H1 (cell line): ENCODE data around the gene C3orf20. TPM values are rescaled to one million over a fixed set of nuclear protein-coding genes. Genes with fewer than 3 reads are reported as not detected.

Experiments
- CTCF ChIA-PET: fragments of 300-600 bp; sonication (Branson Sonifier 250); formaldehyde crosslinking; loops from one replicate; lab custom pipeline; 2021; ENCODE audit not compliant: partially characterized antibody; lab: Charles Lee
- POLR2A ChIA-PET: fragments of 300-600 bp; sonication (Branson Sonifier 250); formaldehyde crosslinking; loops from one replicate; lab custom pipeline; 2021; ENCODE audit warnings: inconsistent platforms; ENCODE audit not compliant: partially characterized antibody; lab: Charles Lee
- DNase-seq, 2 experiments: peaks; one replicate each; pipeline versions ENCODE4 v3.0.0 to v3.0.0-alpha.2; 2010 to 2022; ENCODE audit warnings: low spot score in 2 of 2, low read depth in 1 of 2, mixed read lengths in 1 of 2
- FAIRE-seq: peaks from 2 replicates; lab custom pipeline; 2011; peaks lifted over from hg19 to GRCh38; lab: Jason Lieb, UNC
- H2AFZ ChIP-seq: 2 replicates; pipeline ENCODE4 v1.8.1; 2012; ENCODE audit warnings: low read length, inconsistent platforms
- H2AK5ac ChIP-seq: 2 replicates; pipeline ENCODE4 v1.6.1; 2013; ENCODE audit warnings: low read depth, low read length
- H2BK120ac ChIP-seq: replicated peaks from 2 replicates; pipeline ENCODE3; 2013; ENCODE audit warnings: low read depth, low read length, inconsistent platforms
- H2BK12ac ChIP-seq: 2 replicates; pipeline ENCODE4 v1.6.1; 2013; ENCODE audit warnings: low read depth, low read length
- H2BK15ac ChIP-seq: 2 replicates; pipeline ENCODE4 v1.6.1; 2013; ENCODE audit warnings: low read length
- H2BK20ac ChIP-seq: 2 replicates; pipeline ENCODE4 v1.6.1; 2013; ENCODE audit warnings: low read length
- H2BK5ac ChIP-seq: 2 replicates; pipeline ENCODE4 v1.6.1; 2013; ENCODE audit warnings: low read depth, low read length
- H3K14ac ChIP-seq: 2 replicates; pipeline ENCODE4 v1.6.1; 2013; ENCODE audit warnings: inconsistent platforms; ENCODE audit not compliant: insufficient read length
- H3K18ac ChIP-seq: 2 replicates; pipeline ENCODE4 v1.6.1; 2013; ENCODE audit warnings: low read length; ENCODE audit errors: extremely low read depth
- H3K23ac ChIP-seq: 2 replicates; pipeline ENCODE4 v1.6.1; 2013; ENCODE audit warnings: inconsistent platforms; ENCODE audit not compliant: insufficient read length
- H3K23me2 ChIP-seq: 2 replicates; pipeline ENCODE4 v1.6.1; 2013; ENCODE audit warnings: low read depth, low read length
- H3K27ac ChIP-seq: 2 replicates; pipeline ENCODE4 v1.6.1; 2011; ENCODE audit warnings: low read depth, low read length, inconsistent platforms
- H3K27me3 ChIP-seq, 4 experiments: replicated peaks in 1 of 4; 1 replicate in 1 of 4; 2 replicates in 3 of 4; pipeline versions ENCODE4 v1.6.1 to v1.8.1; 2011 to 2013; ENCODE audit warnings: low read length in 3 of 4, mild to moderate bottlenecking in 3 of 4, inconsistent platforms in 2 of 4, mixed read lengths in 2 of 4, moderate library complexity in 1 of 4; ENCODE audit not compliant: control insufficient read depth in 3 of 4, insufficient read depth in 3 of 4; ENCODE audit errors: extremely low read depth in 1 of 4
- H3K36me3 ChIP-seq, 4 experiments: 2 replicates each; pipeline versions ENCODE4 v1.6.1 to v1.8.1; 2011 to 2013; ENCODE audit warnings: mild to moderate bottlenecking in 4 of 4, low read length in 3 of 4, moderate library complexity in 2 of 4, control low read depth in 1 of 4, inconsistent platforms in 1 of 4; ENCODE audit not compliant: insufficient read depth in 4 of 4, control insufficient read depth in 2 of 4
- H3K4ac ChIP-seq: replicated peaks from 2 replicates; pipeline ENCODE3; 2013; ENCODE audit warnings: low read length, low read depth, mixed read lengths, inconsistent platforms; ENCODE audit not compliant: insufficient read length
- H3K4me1 ChIP-seq, 4 experiments: replicated peaks in 1 of 4; 1 replicate in 1 of 4; 2 replicates in 3 of 4; pipeline versions ENCODE4 v1.6.1 to v1.8.1; 2011 to 2013; ENCODE audit warnings: low read length in 3 of 4, inconsistent platforms in 2 of 4, mixed read lengths in 1 of 4; ENCODE audit not compliant: insufficient read depth in 4 of 4, control insufficient read depth in 3 of 4
- H3K4me2 ChIP-seq, 2 experiments: 2 replicates each; pipeline versions ENCODE4 v1.6.1 to v1.8.1; 2011 to 2013; ENCODE audit warnings: low read depth in 2 of 2, low read length in 2 of 2, control low read depth in 1 of 2, inconsistent platforms in 1 of 2, mild to moderate bottlenecking in 1 of 2; ENCODE audit not compliant: insufficient read depth in 1 of 2
- H3K4me3 ChIP-seq, 4 experiments: fragments of 200-600, 300-600 bp in 1 of 4; sonication (generic), shearing (Covaris generic), sonication (Bioruptor Twin) in 1 of 4; 2 replicates each; pipeline versions ENCODE4 v1.5.1 to v1.8.1; 2011 to 2016; ENCODE audit warnings: low read length in 4 of 4, low read depth in 3 of 4, control low read depth in 2 of 4, inconsistent platforms in 2 of 4, mild to moderate bottlenecking in 2 of 4, mixed read lengths in 1 of 4, moderate library complexity in 1 of 4; ENCODE audit not compliant: insufficient read depth in 2 of 4; ENCODE audit errors: extremely low read depth in 1 of 4
- H3K56ac ChIP-seq: replicated peaks from 2 replicates; pipeline ENCODE3; 2013; ENCODE audit warnings: low read depth, mild to moderate bottlenecking, mixed read lengths, low read length, inconsistent platforms; ENCODE audit not compliant: insufficient read length
- H3K79me1 ChIP-seq: 2 replicates; pipeline ENCODE4 v1.6.1; 2013; ENCODE audit warnings: low read depth, low read length, control low read depth
- H3K79me2 ChIP-seq, 2 experiments: 2 replicates each; pipeline versions ENCODE4 v1.6.1 to v1.8.1; 2012 to 2013; ENCODE audit warnings: low read length in 2 of 2, mild to moderate bottlenecking in 2 of 2, inconsistent platforms in 1 of 2; ENCODE audit not compliant: insufficient read depth in 2 of 2, control insufficient read depth in 1 of 2
- H3K9ac ChIP-seq, 4 experiments: replicated peaks in 1 of 4; 1 replicate in 1 of 4; 2 replicates in 3 of 4; pipeline versions ENCODE4 v1.6.1 to v1.8.1; 2011 to 2013; ENCODE audit warnings: low read depth in 3 of 4, low read length in 3 of 4, control low read depth in 2 of 4, mild to moderate bottlenecking in 2 of 4, moderate library complexity in 2 of 4, inconsistent platforms in 1 of 4; ENCODE audit errors: extremely low read depth in 1 of 4
- H3K9me3 ChIP-seq, 2 experiments: 2 replicates each; pipeline versions ENCODE4 v1.6.1 to v1.8.1; 2012 to 2013; ENCODE audit warnings: mild to moderate bottlenecking in 2 of 2, moderate library complexity in 2 of 2, control low read depth in 1 of 2, inconsistent platforms in 1 of 2, low read depth in 1 of 2, low read length in 1 of 2, mixed read lengths in 1 of 2; ENCODE audit not compliant: insufficient read depth in 2 of 2
- H4K20me1 ChIP-seq, 2 experiments: replicated peaks in 1 of 2; 2 replicates each; pipeline versions ENCODE3 to v1.8.1; 2011 to 2013; ENCODE audit warnings: inconsistent platforms in 2 of 2, low read length in 2 of 2, mild to moderate bottlenecking in 1 of 2; ENCODE audit not compliant: insufficient read depth in 2 of 2, control insufficient read depth in 1 of 2
- H4K5ac ChIP-seq: 2 replicates; pipeline ENCODE4 v1.6.1; 2013; ENCODE audit warnings: low read length, low read depth, mixed read lengths, inconsistent platforms; ENCODE audit not compliant: insufficient read length
- H4K8ac ChIP-seq: 2 replicates; pipeline ENCODE4 v1.8.0; 2013; ENCODE audit warnings: mild to moderate bottlenecking, moderate library complexity, low read length, inconsistent platforms; ENCODE audit not compliant: insufficient read depth; ENCODE audit errors: extremely low read depth
- H4K91ac ChIP-seq: replicated peaks from 2 replicates; pipeline ENCODE3; 2013; ENCODE audit warnings: low read length, mixed read lengths, inconsistent platforms; ENCODE audit not compliant: insufficient read length
- CBX5 ChIP-seq: fragments of 300-800, 300-1000 bp; sonication (generic); IDR thresholded peaks from 2 replicates; pipeline ENCODE4 v1.7.1; 2016; ENCODE audit warnings: antibody characterized with exemption, low read length, low read depth
- EZH2 ChIP-seq: fragments of 200-600 bp; sonication (generic); IDR thresholded peaks from 2 replicates; pipeline ENCODE4 v1.7.1; 2012; ENCODE audit warnings: low read depth, mild to moderate bottlenecking, moderate library complexity, low read length, inconsistent platforms; ENCODE audit not compliant: severe bottlenecking
- GTF2F1 ChIP-seq: IDR thresholded peaks from 2 replicates; pipeline ENCODE4 v1.6.1; 2012; ENCODE audit warnings: low read depth, low read length, improper control_type of control experiment, borderline replicate concordance
- KDM1A ChIP-seq: fragments of 200-600, 300-600 bp; sonication (generic); IDR thresholded peaks from 2 replicates; pipeline ENCODE4 v1.7.1; 2016; ENCODE audit warnings: mild to moderate bottlenecking, low read length, borderline replicate concordance
- KDM5A ChIP-seq: fragments of 200-600 bp; IDR thresholded peaks from 2 replicates; pipeline ENCODE4 v1.7.1; 2012; ENCODE audit warnings: mild to moderate bottlenecking, low read length, inconsistent platforms, mixed read lengths
- POU5F1 ChIP-seq: IDR thresholded peaks from 2 replicates; pipeline ENCODE4 v1.6.1; 2011; ENCODE audit warnings: low read depth, mild to moderate bottlenecking, low read length, moderate library complexity
- RAD21 ChIP-seq, 2 experiments: IDR thresholded peaks in 1 of 2; conservative IDR thresholded peaks in 1 of 2; 2 replicates each; pipeline ENCODE4 v1.6.1; 2011; ENCODE audit warnings: low read depth in 2 of 2, low read length in 2 of 2, improper control_type of control experiment in 1 of 2, inconsistent platforms in 1 of 2, mild to moderate bottlenecking in 1 of 2, moderate library complexity in 1 of 2
- RBBP5 ChIP-seq: IDR thresholded peaks from 2 replicates; pipeline ENCODE4 v1.7.1; 2012; ENCODE audit warnings: low read depth, mild to moderate bottlenecking, inconsistent platforms, low read length, moderate library complexity, borderline replicate concordance
- RFX5 ChIP-seq: IDR thresholded peaks from 2 replicates; pipeline ENCODE4 v1.6.1; 2011; ENCODE audit warnings: low read depth, low read length, improper control_type of control experiment, borderline replicate concordance
- SIX5 ChIP-seq: IDR thresholded peaks from 2 replicates; pipeline ENCODE4 v1.6.1; 2011; ENCODE audit warnings: mild to moderate bottlenecking, low read depth, low read length
- SRF ChIP-seq: IDR thresholded peaks from 2 replicates; pipeline ENCODE4 v1.6.1; 2011; ENCODE audit warnings: mild to moderate bottlenecking, low read depth, low read length, moderate library complexity
- WGBS, 2 experiments: shearing (Covaris generic) in 1 of 2; methylation state at CpG; one replicate each; pipeline versions ENCODE4 v1.1.6 to v1.1.7; 2013 to 2015; ENCODE audit warnings: low lambda C conversion rate in 2 of 2, mixed read lengths in 2 of 2, inconsistent platforms in 1 of 2, low coverage in 1 of 2, missing lambda C conversion rate in 1 of 2; ENCODE audit not compliant: insufficient replicate concordance in 2 of 2, insufficient coverage in 1 of 2, insufficient read length in 1 of 2; ENCODE audit errors: extremely low coverage in 1 of 2, missing lambda C conversion rate in 1 of 2; 5-methylcytosine and 5-hydroxymethylcytosine counted together
- polyA plus RNA-seq, 7 experiments: library from polyadenylated mRNA; depleted of rRNA in 3 of 7; stranded (reverse) in 5 of 7; unstranded in 2 of 7; fragments of >200 nt in 5 of 7; fragments of 200-250 nt in 2 of 7; gene quantifications; 1 replicate in 5 of 7; 2 replicates in 1 of 7; 4 replicates in 1 of 7; pipeline versions ENCODE4 v1.2.1 to v1.2.3, GENCODE V29; 2011 to 2013; ENCODE audit warnings: missing spikeins in 2 of 7, mixed read lengths in 2 of 7
- total RNA-seq: library from RNA; stranded (reverse); fragmentation: NEBNext Ultra II Directional; extraction: Animal tissue kit (Norgen Biotek cat#: 25700); gene quantifications from 2 replicates; pipeline ENCODE4 v1.2.1, GENCODE V29; 2021
- TF ChIP-seq, protein P1 (sequence below): IDR thresholded peaks from 2 replicates; pipeline ENCODE4 v1.6.1; 2012; ENCODE audit warnings: low read length, inconsistent platforms

Gene C3orf20
- total and polyA plus RNA-seq, 2 of the 8 experiments (the other 6 are each of a cell fraction or from before 2014, with no cell fraction given) = not detected

DNA sequence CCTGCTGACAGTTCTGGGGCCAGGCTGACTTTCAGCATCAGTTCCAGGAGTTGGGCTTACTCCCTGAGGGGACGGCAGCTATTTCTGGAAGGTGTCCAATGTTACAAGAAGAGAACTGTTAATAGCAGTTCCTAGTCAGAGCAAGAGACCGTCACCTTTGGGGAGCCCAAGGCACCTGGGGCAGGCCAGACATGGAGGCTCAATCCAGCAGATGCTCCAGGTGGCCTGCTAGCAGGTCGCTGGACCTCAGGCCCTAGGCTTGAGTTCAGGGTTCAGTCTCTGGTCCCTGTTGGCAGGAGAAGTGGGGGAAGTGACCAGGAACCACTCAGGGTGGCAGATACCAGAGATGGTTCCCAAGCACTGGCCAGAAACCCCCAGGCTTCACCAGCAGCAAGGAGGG, 25.9 kb downstream of the C3orf20 start:
- POLR2A ChIA-PET = no interaction called here
- no peaks in the 10 kb centered on the region for H3K4me1 ChIP-seq
- no peak overlapping the region for H3K23ac ChIP-seq
- H3K4me2 ChIP-seq = no peak overlapping the region
- no peak overlapping the region for H4K8ac ChIP-seq
- H4K91ac ChIP-seq = no peak overlapping the region
- no peaks in the 10 kb centered on the region for H3K79me2 ChIP-seq
- 79% methylated on average over 3 of the region's 3 CpGs; no CpG with 5 or more reads in 1 of the 2 experiments for WGBS, 2 experiments
- H2BK20ac ChIP-seq = no peak overlapping the region
- no peak overlapping the region for H2BK5ac ChIP-seq
- CTCF ChIA-PET = interaction anchor here (1.2 kb wide), 1 partner anchor 188 kb away, joined by 3 read pairs; no protein-coding TSS in a partner anchor
- no peak overlapping the region for H2AK5ac ChIP-seq
- H2BK120ac ChIP-seq = no peak overlapping the region
- no peaks in the 10 kb centered on the region for H3K9me3 ChIP-seq
- no peak overlapping the region for H3K4ac ChIP-seq
- H3K18ac ChIP-seq = no peak overlapping the region
- no peak overlapping the region for H2AFZ ChIP-seq
- H3K23me2 ChIP-seq = no peaks in the 10 kb centered on the region
- H3K36me3 ChIP-seq = no peaks in the 10 kb centered on the region
- H3K4me3 ChIP-seq = no peak overlapping the region
- no peaks in the 10 kb centered on the region for H3K27me3 ChIP-seq
- no peak overlapping the region for H4K5ac ChIP-seq
- H3K27ac ChIP-seq = no peak overlapping the region
- DNase-seq = no peak
- no peak overlapping the region for H3K56ac ChIP-seq
- no peaks in the 10 kb centered on the region for H3K79me1 ChIP-seq
- H3K9ac ChIP-seq = no peak overlapping the region
- H4K20me1 ChIP-seq = no peaks in the 10 kb centered on the region
- no peak overlapping the region for H2BK12ac ChIP-seq
- H2BK15ac ChIP-seq = no peak overlapping the region
- no peak for FAIRE-seq
- no peak overlapping the region for H3K14ac ChIP-seq
- no peak for TF ChIP-seq POU5F1
- TF ChIP-seq KDM5A = no peak
- TF ChIP-seq RAD21 (IDR thresholded peaks at IDR 0.05 in 1 of 2, conservative IDR thresholded peaks at IDR 0.05 in 1 of 2; ENCODE audit: low read depth in 2 of 2, low read length in 2 of 2) = no peak
- TF ChIP-seq GTF2F1 = no peak
- TF ChIP-seq RBBP5 = no peak
- TF ChIP-seq KDM1A = no peak
- TF ChIP-seq EZH2 = no peak
- TF ChIP-seq SIX5 = no peak
- TF ChIP-seq, protein P1, sequence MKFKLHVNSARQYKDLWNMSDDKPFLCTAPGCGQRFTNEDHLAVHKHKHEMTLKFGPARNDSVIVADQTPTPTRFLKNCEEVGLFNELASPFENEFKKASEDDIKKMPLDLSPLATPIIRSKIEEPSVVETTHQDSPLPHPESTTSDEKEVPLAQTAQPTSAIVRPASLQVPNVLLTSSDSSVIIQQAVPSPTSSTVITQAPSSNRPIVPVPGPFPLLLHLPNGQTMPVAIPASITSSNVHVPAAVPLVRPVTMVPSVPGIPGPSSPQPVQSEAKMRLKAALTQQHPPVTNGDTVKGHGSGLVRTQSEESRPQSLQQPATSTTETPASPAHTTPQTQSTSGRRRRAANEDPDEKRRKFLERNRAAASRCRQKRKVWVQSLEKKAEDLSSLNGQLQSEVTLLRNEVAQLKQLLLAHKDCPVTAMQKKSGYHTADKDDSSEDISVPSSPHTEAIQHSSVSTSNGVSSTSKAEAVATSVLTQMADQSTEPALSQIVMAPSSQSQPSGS = no peak
- TF ChIP-seq SRF = no peak
- no peak for TF ChIP-seq CBX5
- TF ChIP-seq RFX5 = no peak
